GM23248 (cell line): ENCODE data around the gene KISS1R. TPM values are rescaled to one million over a fixed set of nuclear protein-coding genes. Genes with fewer than 3 reads are reported as not detected.

Experiments
- DNase-seq: peaks from one replicate; pipeline ENCODE4 v3.0.0-alpha.2; 2015
- H2AFZ ChIP-seq: fragments of 200-600 bp; sonication (generic); 2 replicates; pipeline ENCODE4 v1.6.1; 2016; ENCODE audit warnings: antibody characterized with exemption
- H3F3A ChIP-seq: fragments of 200-600 bp; sonication (generic); 2 replicates; pipeline ENCODE4 v1.6.1; 2016; ENCODE audit warnings: mild to moderate bottlenecking, antibody characterized with exemption, mixed run types; ENCODE audit not compliant: insufficient read depth
- H3K27ac ChIP-seq: fragments of 200-600 bp; sonication (generic); 2 replicates; pipeline ENCODE4 v1.5.1; 2016; ENCODE audit warnings: mild to moderate bottlenecking
- H3K27me3 ChIP-seq: fragments of 200-600 bp; sonication (generic); replicated peaks from 2 replicates; pipeline ENCODE4 v1.6.1; 2016; ENCODE audit warnings: mild to moderate bottlenecking; ENCODE audit not compliant: insufficient read depth
- H3K36me3 ChIP-seq: fragments of 200-600 bp; sonication (generic); 2 replicates; pipeline ENCODE4 v1.6.1; 2016; ENCODE audit warnings: low read depth, mild to moderate bottlenecking
- H3K4me1 ChIP-seq: fragments of 200-600 bp; sonication (generic); 2 replicates; pipeline ENCODE4 v1.6.1; 2016; ENCODE audit warnings: mild to moderate bottlenecking; ENCODE audit not compliant: insufficient read depth
- H3K4me2 ChIP-seq: fragments of 200-600 bp; sonication (generic); one replicate; pipeline ENCODE4 v1.6.1; 2016; ENCODE audit warnings: mild to moderate bottlenecking; ENCODE audit not compliant: unreplicated experiment
- H3K4me3 ChIP-seq: fragments of 200-600 bp; sonication (generic); 2 replicates; pipeline ENCODE4 v1.5.1; 2016; ENCODE audit warnings: mild to moderate bottlenecking
- H3K79me2 ChIP-seq: fragments of 200-600 bp; sonication (generic); 2 replicates; pipeline ENCODE4 v1.6.1; 2016; ENCODE audit warnings: mild to moderate bottlenecking; ENCODE audit not compliant: insufficient read depth
- H3K9ac ChIP-seq: fragments of 200-600 bp; sonication (generic); 2 replicates; pipeline ENCODE4 v1.6.1; 2016; ENCODE audit warnings: mild to moderate bottlenecking
- H3K9me2 ChIP-seq: fragments of 200-600 bp; sonication (generic); 2 replicates; pipeline ENCODE4 v1.6.1; 2016; ENCODE audit warnings: mixed run types, mild to moderate bottlenecking, moderate library complexity; ENCODE audit not compliant: insufficient read depth
- H3K9me3 ChIP-seq: fragments of 200-600 bp; sonication (generic); one replicate; pipeline ENCODE4 v1.6.1; 2017; ENCODE audit warnings: low read depth
- H4K20me1 ChIP-seq: fragments of 200-600 bp; sonication (generic); 2 replicates; pipeline ENCODE4 v1.6.0; 2016; ENCODE audit not compliant: insufficient read depth
- EZH2 ChIP-seq: fragments of 200-600 bp; sonication (generic); IDR thresholded peaks from 2 replicates; pipeline ENCODE4 v1.6.1; 2018; ENCODE audit warnings: antibody characterized with exemption, mild to moderate bottlenecking; ENCODE audit not compliant: insufficient read depth, poor library complexity, severe bottlenecking
- EZH2phosphoT487 ChIP-seq: fragments of 200-600 bp; sonication (generic); IDR thresholded peaks from 2 replicates; pipeline ENCODE4 v1.6.1; 2018; ENCODE audit warnings: antibody characterized with exemption, moderate library complexity, mild to moderate bottlenecking, low read depth; ENCODE audit not compliant: insufficient read depth
- WGBS, 2 experiments: methylation state at CpG; one replicate each; pipeline ENCODE4 v1.1.6; 2015 to 2017; ENCODE audit warnings: low lambda C conversion rate in 2 of 2, low coverage in 1 of 2; ENCODE audit errors: missing lambda C conversion rate in 2 of 2; 5-methylcytosine and 5-hydroxymethylcytosine counted together
- in situ Hi-C: fragments of 300-500 bp; cut with MboI; formaldehyde crosslinking; loops from 2 replicates; pipeline ENCODE4 v1.15.0; 2020
- polyA plus RNA-seq: library from polyadenylated mRNA; unstranded; fragments of >200 nt; fragmentation: Nextera tagmentation; extraction: Ambion mirVana; gene quantifications from 2 replicates; pipeline ENCODE4 v1.2.1, GENCODE V29; 2016
- total RNA-seq: library from RNA; depleted of rRNA; stranded (reverse); fragments of >200 nt; shearing (Covaris generic); gene quantifications from 2 replicates; pipeline ENCODE4 v1.2.3, GENCODE V29; 2014

The KISS1R gene
- total and polyA plus RNA-seq, 2 experiments from 2014 or later, result not detected

GRCh38 chr19:872266-872951 is 44.7 kb upstream of the KISS1R start:
- H3K4me3 ChIP-seq, result no peak overlapping the region
- no peak overlapping the region for H3K9ac ChIP-seq
- no peaks in the 10 kb centered on the region for H3K9me2 ChIP-seq
- 71 to 72% methylated on average over 9 to 26 of the region's 27 CpGs for WGBS, 2 experiments
- H3K27me3 ChIP-seq, result no peaks in the 10 kb centered on the region
- H3K9me3 ChIP-seq, result no peaks in the 10 kb centered on the region
- no peak for TF ChIP-seq EZH2phosphoT487
- no peak for TF ChIP-seq EZH2
- in situ Hi-C loops, result no loop called here
- H4K20me1 ChIP-seq, result no peaks in the 10 kb centered on the region
- peak; percentile 72 for DNase-seq
- H3F3A ChIP-seq, result peaks cover 6% of the 10 kb centered on the region; the same call in 1 of the 2 replicates
- H3K4me1 ChIP-seq, result peaks cover 14% of the 10 kb centered on the region
- no peak overlapping the region for H2AFZ ChIP-seq
- no peaks in the 10 kb centered on the region for H3K36me3 ChIP-seq
- no peaks in the 10 kb centered on the region for H3K79me2 ChIP-seq
- H3K4me2 ChIP-seq, result no peak overlapping the region
- H3K27ac ChIP-seq, result no peak overlapping the region

GRCh38 chr19:873084-873483 is 44.0 kb upstream of the KISS1R start:
- no peaks in the 10 kb centered on the region for H4K20me1 ChIP-seq
- no peak overlapping the region for H3K27ac ChIP-seq
- H3K9ac ChIP-seq, result no peak overlapping the region
- peaks cover 14% of the 10 kb centered on the region for H3K4me1 ChIP-seq
- H2AFZ ChIP-seq, result no peak overlapping the region
- no peak overlapping the region for H3K4me3 ChIP-seq
- peaks cover 6% of the 10 kb centered on the region; the same call in 1 of the 2 replicates for H3F3A ChIP-seq
- TF ChIP-seq EZH2 (no peak), EZH2phosphoT487 (no peak)
- H3K9me2 ChIP-seq, result no peaks in the 10 kb centered on the region
- 86 to 100% methylated on average over 1 to 13 of the region's 13 CpGs for WGBS, 2 experiments
- no peak overlapping the region for H3K4me2 ChIP-seq
- peak; percentile 76 for DNase-seq
- H3K9me3 ChIP-seq, result no peaks in the 10 kb centered on the region
- no peaks in the 10 kb centered on the region for H3K79me2 ChIP-seq
- in situ Hi-C loops, result no loop called here
- H3K36me3 ChIP-seq, result no peaks in the 10 kb centered on the region
- no peaks in the 10 kb centered on the region for H3K27me3 ChIP-seq

- H3K79me2 ChIP-seq, result no peaks in the 10 kb centered on the region
- H3F3A ChIP-seq, result peaks cover 6% of the 10 kb centered on the region; the same call in 1 of the 2 replicates
- in situ Hi-C loops, result no loop called here
- no peak for DNase-seq
- H4K20me1 ChIP-seq, result no peaks in the 10 kb centered on the region
- H3K36me3 ChIP-seq, result no peaks in the 10 kb centered on the region
- no peaks in the 10 kb centered on the region for H3K27me3 ChIP-seq
- H3K4me1 ChIP-seq, result peaks cover 13% of the 10 kb centered on the region
- no peak for TF ChIP-seq EZH2
- no peak for TF ChIP-seq EZH2phosphoT487
- H3K4me2 ChIP-seq, result no peak overlapping the region
- H3K4me3 ChIP-seq, result no peak overlapping the region
- WGBS, 2 experiments, result 94 to 95% methylated on average over 17 to 21 of the region's 22 CpGs
- no peaks in the 10 kb centered on the region for H3K9me3 ChIP-seq
- H3K27ac ChIP-seq, result no peak overlapping the region
- H3K9ac ChIP-seq, result no peak overlapping the region
- no peaks in the 10 kb centered on the region for H3K9me2 ChIP-seq
- H2AFZ ChIP-seq, result no peak overlapping the region
Observed at GRCh38 chr19:873561-874041, 43.5 kb upstream of the KISS1R start.

GRCh38 chr19:875265-875879 is 41.8 kb upstream of the KISS1R start:
- in situ Hi-C loops, result no loop called here
- Histone ChIP-seq H3K36me3 (no peaks in the 10 kb centered on the region), H3K79me2 (no peaks in the 10 kb centered on the region), H3K9me2 (no peaks in the 10 kb centered on the region), H3K9me3 (no peaks in the 10 kb centered on the region), H3K27ac (no peak overlapping the region), H3K4me3 (no peak overlapping the region), H3K9ac (no peak overlapping the region), H2AFZ (no peak overlapping the region), H3K4me1 (no peaks in the 10 kb centered on the region), H3F3A (no peaks in the 10 kb centered on the region), H3K4me2 (no peak overlapping the region), H3K27me3 (no peaks in the 10 kb centered on the region), H4K20me1 (no peaks in the 10 kb centered on the region)
- no peak for TF ChIP-seq EZH2phosphoT487
- TF ChIP-seq EZH2, result no peak
- WGBS, 2 experiments, result 95 to 96% methylated on average over 28 of the region's 28 CpGs
- no peak for DNase-seq
